CD1c-positive myeloid dendritic cell (primary cell): Measurements from ENCODE around the gene TTC9B.
A peak's percentile ranks its signal among the peaks of the same experiment; 100 is the strongest.

Experiments used
- DNase-seq: peaks from one replicate; pipeline ENCODE4 v3.0.0-alpha.2; 2016; ENCODE audit errors: extremely low spot score

Gene TTC9B

GRCh38 chr19:40217934-40218890, at the start of gene TTC9B:
Gene TTC9B, minus strand, starts transcription at chr19:40218384. Its CDS starts 3 bp downstream, at chr19:40218381.
- DNase-seq = peak; percentile 41

- no peak for DNase-seq
These were observed 49.4 kb upstream of the TTC9B start for GRCh38 chr19:40267601-40267997.

- DNase-seq = no peak
These were observed 48.9 kb upstream of the TTC9B start for GRCh38 chr19:40266912-40267600.

- no peak for DNase-seq
These were observed 47.9 kb upstream of the TTC9B start for GRCh38 chr19:40266119-40266518.

- DNase-seq = no peak
These were observed 47.5 kb upstream of the TTC9B start for GRCh38 chr19:40265763-40266099.

GRCh38 chr19:40265055-40265762, 47.0 kb upstream of the TTC9B start:
- DNase-seq = no peak

GRCh38 chr19:40264314-40265054, 46.3 kb upstream of the TTC9B start:
- DNase-seq = no peak

GRCh38 chr19:40263440-40264313, 45.5 kb upstream of the TTC9B start:
- DNase-seq = peak; percentile 2

GRCh38 chr19:40262422-40262821, 44.2 kb upstream of the TTC9B start:
- DNase-seq = no peak

GRCh38 chr19:40261631-40262030, 43.4 kb upstream of the TTC9B start:
- peak; percentile 33 for DNase-seq

GRCh38 chr19:40257096-40257517, 38.9 kb upstream of the TTC9B start:
- no peak for DNase-seq

- no peak for DNase-seq
These were observed 38.3 kb upstream of the TTC9B start for GRCh38 chr19:40256512-40256911.

- no peak for DNase-seq
These were observed 37.5 kb upstream of the TTC9B start for GRCh38 chr19:40255619-40256166.

- DNase-seq = no peak
These were observed 36.7 kb upstream of the TTC9B start for GRCh38 chr19:40254714-40255418.

GRCh38 chr19:40253611-40254092, 35.5 kb upstream of the TTC9B start:
- no peak for DNase-seq

- no peak for DNase-seq
These were observed 34.2 kb upstream of the TTC9B start for GRCh38 chr19:40252395-40252794.

GRCh38 chr19:40251991-40252390, 33.8 kb upstream of the TTC9B start:
- no peak for DNase-seq

GRCh38 chr19:40251244-40251643, 33.1 kb upstream of the TTC9B start:
- DNase-seq = no peak

GRCh38 chr19:40249781-40250180, 31.6 kb upstream of the TTC9B start:
- DNase-seq = no peak

GRCh38 chr19:40249201-40249600, 31.0 kb upstream of the TTC9B start:
- DNase-seq = no peak
